Stimulated activated CD4-positive, alpha-beta T cell treated with anti-CD3 and anti-CD28 coated beads, Interleukin-4, amount 100 ng/mL, for 4 hours (primary cell): ENCODE results near the gene ARMC10.
"Not testable (repeated sequence)": the region's sequence is repeated elsewhere in the genome, so short reads cannot be mapped to it uniquely, and the experiment has no call there.

Experiments
- DNase-seq, 2 experiments: peaks; one replicate each; pipeline ENCODE4 v3.0.0-alpha.2; 2020

The ARMC10 gene

DNA sequence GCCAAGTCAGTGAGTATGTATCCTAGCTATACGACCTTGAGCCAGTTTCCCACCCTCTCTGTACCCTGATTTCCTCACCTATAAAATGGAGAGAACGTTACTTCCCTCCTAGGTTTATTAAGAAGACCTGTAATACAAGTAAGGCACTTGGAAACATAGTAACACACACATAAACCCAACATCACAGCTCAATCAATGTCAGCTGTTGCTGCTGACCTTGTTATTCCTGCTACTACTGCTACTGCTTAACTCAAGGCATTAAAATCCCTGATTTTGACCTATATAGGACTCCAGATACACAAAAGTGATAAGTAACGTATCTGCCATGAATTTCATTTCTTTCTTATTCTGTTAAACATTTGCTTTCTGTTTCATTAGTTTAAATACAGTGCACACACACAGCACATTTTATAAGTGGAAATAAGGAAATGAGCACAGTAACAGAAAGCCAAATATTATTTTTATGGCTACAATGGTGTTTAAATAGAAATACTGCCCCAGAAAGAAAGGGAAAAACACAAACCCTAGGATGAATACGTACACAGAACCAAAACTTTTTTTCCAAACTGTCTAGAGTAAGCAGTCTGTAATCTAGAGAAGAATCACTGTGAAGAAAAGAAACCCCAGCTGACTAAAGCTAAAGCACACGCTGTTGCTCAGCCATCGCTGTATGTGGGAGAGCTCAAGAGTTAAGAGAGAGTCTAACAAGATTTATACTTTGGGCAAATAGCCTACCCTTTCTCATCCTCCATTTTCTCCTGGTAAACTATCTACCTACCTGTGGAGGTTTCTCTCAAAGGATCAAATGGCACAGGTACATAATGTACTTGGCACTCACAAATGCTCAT is 55.0 kb downstream of the ARMC10 start:
- DNase-seq = no peak

DNA sequence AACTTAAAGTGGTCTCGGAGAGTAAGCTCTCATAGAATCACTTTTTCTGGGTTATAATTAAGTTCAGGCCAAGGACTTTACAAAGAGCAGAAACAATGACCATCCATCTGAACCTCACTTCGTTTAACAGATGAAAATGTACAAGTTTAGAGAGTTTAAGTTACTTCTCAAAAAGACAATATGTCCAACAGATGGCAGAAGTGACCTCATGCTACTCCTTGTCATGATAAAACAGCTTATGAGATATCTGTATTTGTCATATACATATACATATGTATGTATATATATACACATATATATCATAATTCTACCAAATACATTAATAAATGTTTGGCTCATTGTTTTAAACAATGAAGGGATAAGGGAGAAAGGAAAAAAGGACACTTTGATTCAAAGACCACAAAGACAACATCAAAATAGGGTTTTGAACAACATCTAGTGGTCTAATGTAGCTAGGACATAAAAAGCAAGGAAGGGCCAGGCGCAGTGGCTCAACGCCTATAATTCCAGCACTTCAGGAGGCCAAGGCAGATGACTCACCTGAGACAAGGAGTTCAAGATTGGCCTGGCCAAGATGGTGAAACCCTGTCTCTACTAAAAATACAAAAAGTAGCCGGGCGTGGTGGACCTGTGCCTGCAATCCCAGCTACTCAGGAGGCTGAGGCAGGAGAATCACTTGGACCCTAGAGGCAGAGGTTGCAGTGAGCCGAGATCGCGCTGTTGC is 56.1 kb downstream of the ARMC10 start:
- no peak for DNase-seq

DNA sequence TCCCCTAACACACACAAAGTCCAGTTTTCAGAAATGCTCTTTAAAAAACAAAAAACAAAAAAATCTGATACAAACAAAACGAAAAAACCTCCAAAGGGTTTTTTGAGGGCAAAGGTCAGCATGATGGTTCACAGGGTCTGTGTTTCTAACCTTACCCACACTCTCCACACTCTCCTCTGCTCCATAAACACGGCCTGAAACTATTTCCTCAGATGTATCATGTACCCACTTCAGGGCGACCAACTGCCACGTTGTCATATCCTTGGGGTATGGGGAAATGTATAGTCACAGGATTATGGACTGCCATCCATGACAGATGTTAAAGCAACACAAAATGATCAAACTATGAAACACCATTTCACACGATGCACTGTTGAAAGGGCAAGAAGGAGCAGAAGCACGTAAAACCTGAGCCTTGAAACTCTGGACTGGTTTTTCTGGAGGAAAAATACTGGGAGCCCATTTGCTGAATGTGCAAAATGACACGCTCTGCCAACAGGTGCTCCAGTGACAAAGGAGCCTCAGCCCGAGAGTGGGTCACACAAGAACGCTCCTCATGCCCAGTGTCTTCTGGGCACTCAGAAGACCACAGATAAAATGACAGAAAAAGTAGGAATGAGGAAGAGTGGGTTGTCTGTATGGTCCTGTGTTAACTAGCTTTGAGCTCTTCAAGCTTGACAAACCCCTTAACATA is 58.2 kb downstream of the ARMC10 start:
- DNase-seq = no peak

DNA sequence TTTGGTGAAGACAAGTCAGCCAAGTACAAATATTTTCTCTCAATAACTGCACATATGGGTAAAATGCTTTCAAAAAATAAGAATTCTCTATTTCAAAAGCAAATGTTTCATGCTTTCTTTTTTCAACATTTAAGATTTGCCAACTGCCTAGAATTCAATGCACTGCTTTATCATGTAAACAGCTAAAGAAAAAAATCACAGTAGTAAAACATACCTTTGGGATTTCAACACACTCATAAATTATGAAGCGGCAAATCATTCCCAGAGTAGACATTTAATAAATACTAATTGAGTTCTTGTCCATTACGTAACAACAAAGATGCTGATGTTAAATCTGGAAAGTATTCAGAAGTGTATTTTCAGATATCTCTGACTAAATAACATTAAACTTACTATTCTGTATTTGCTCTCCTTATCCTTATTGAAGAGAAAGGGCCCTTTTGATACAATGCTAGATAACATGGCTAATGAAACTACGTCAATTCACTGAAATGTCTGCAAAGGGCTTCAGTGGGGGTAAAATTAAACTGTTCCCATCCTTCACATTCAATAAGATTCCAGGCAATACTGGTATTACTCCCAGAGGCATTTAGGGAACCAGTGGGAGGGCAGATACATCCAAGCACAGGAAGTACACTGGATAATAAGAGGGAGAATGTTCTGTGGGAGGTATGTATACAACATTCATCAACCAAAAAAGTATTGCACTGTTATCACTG is 60.1 kb downstream of the ARMC10 start:
- no peak for DNase-seq

DNA sequence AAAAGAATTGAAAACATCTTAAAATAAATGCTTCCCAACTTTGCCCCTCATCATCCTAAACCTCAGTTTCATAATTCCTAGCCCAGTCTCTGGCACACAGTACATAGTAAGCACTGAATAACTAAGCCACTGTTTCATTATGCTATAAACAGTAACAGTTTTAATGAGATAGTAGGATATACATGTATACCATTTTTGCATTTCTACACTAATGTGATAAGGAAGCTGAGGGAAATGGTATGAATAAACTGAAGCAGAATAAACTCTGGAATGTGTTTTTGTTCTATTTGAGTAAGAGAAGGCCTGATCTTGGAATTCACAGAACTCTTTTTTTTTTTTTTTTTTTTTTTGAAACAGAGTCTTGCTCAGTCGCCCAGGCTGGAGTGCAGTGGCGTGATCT is 65.1 kb downstream of the ARMC10 start:
- no peak for DNase-seq

DNA sequence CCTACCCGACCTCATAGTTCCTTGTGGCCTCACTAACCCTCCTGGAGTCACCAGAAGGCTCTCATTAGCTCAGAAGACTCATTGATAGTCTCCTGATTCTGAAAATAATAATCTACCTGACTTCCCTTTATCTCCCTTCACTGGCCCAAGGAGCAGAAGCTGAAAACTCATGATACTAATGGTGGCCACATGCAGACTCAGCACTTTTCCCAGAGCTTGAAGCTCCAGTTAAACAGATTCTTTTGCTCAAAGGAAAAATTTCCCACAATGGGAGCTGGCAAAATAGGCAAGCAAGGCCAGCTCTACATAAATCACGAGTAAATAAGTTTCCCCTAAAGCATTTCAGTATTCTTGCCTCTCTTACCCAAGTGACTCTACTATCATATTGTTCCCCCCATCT is 65.7 kb downstream of the ARMC10 start:
- DNase-seq = no peak

DNA sequence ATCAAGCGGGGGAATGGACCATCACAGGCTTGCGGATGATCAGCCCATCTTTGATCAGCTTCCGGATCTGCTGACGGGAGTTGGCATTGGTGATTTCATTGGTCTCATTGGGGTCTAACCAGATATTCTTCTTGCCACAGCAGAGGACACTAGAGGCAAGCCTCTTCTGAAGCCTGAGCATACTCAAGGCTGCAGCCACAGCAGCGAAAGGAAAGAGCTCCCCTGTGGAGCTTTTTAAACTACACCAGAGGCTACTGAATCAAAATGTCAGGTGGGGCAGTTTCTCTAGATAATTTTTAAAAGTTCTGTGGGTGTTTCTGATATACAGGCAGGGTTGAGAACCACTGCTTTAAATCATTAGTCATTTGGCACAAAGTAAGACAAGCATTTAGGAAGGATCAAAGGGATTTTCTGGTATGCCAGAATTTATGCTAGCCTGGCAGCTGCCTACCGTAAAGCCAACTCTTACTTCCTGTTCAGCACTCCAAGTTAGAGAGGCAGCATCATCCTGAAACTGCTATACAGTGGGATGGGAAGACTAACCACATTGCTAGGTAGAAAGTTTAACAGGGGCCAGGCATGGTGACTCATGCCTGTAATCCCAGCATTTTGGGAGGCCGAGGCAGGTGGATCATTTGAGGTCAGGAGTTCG is 66.9 kb downstream of the ARMC10 start:
- no peak for DNase-seq

DNA sequence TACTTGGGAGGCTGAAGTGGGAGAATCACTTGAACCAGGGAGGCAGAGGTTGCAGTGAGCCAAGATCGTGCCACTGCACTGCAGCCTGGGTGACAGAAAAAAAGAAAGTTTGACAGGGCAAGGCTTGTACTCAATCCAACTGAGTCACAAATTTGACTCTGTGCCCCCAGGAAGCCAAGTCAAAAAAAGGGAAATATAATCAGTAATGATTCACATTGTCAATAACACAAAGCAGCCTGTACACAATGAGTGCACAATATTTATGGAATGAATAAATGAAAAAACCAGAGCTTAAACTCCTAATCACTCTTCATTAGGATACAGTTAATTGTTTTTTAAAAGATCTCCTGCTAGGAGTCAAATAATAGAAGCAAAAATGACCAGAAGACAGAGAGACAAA is 67.6 kb downstream of the ARMC10 start:
- DNase-seq = no peak

DNA sequence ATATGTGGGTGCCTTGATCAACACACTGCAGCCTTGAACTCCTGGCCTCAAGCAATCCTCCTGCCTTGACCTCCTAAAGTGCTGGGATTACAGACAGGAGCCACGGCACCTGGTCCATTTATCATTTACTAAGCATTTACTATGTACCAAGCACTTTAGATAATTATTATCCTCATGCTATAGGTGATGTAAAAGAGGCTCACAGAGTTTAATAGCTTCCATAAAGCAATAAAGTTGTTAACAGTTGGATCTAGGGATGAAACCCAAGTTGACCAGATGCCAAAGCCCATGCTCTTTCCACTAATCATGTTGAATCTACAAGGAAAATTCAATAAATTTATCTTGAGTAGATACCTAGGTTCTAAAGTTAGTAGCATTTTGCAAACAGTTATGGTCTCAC is 68.9 kb downstream of the ARMC10 start:
- no peak for DNase-seq

DNA sequence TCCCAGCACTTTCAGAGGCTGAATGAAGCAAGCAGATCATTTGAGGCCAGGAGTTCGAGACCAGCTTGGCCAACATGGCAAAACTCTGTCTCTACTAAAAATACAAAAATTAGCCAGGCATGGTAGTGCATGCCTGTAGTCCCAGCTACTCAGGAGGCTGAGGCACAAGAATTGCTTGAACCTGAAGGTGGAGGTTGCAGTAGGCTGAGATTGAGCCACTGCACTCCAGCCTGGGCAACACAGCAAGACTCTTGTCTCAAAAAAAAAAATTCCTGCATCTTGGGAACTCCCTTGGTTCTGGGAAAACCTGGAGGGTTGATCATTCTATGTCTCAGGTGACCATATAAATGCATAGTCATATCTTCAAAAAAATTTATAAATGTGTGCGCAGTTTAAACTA is 69.8 kb downstream of the ARMC10 start:
- not testable (repeated sequence) for DNase-seq

DNA sequence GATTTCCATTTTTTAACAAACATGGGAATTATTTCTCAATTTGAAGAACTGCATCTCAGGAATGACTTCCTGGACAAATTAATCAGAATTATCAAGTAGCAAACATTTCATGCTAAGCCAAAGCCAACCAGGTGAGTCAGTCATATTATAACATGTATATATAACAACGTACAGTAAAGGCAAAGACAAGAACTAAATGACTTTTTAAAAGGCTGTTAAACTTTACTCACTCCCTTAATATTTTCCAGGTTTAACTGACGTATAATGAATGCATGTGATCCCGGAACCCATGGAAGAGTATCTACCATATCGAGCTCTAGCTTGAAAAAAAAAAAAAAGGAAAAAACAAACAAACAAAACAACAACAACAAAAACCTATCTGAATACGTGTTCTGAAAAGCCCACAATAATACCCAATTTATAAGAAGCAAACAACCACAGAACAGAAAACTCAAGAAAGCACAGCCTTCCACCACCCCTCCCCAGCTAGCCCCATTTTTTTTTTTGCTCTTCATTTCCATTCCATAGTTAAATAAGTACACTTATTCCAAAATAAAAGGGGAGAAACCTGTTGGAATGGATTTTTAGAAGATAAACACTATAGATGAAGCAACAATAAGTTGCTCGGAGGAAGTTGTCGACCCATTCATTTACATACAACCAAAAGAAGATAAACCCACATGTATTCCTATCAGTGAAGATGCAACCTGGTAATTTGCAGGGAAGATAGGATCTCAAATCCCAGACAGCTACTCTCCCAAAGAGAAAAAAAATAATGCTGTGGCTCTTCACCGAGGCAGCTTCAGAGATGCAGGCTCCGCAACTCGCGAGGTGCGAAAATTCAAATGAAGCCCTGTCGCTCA is 73.4 kb downstream of the ARMC10 start:
- no peak for DNase-seq
